ENCODE results near the gene MICAL2. TPM values are rescaled to one million over a fixed set of nuclear protein-coding genes. Genes with fewer than 3 reads are reported as not detected.

The MICAL2 gene
- total and polyA plus RNA-seq, 2 of the 8 experiments (the other 6 are each of a cell fraction or from before 2014, with no cell fraction given), result 1.3 to 4.1 TPM

DNA sequence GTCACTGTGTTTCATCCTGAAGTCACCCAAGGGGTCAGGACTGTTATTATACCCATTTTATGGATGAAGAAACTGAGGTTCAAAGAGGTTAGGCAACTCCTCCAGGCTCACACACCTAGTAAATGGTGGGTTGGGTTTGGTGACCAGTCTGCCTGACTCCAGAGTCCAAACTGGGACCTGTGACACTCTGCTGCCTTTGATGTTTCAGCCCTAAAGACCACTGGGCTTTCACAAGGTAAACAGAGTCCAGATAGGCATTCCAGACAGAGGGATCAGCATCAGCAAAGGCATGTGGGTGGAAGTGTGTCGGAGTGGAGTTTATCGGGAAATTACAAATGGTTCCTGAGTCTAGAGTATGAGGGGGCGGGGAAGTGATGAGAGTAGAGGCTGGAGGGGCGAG lies 38.5 kb downstream of the MICAL2 start:
- Histone ChIP-seq H3K18ac (ENCODE audit: extremely low read depth, low read length) (no peak overlapping the region), H2AFZ (ENCODE audit: low read length) (no peak overlapping the region), H3K27me3 (replicated peaks in 1 of 4; ENCODE audit: control insufficient read depth in 3 of 4, extremely low read depth in 1 of 4, insufficient read depth in 3 of 4, low read length in 3 of 4) (no peaks in the 10 kb centered on the region; a peak in 1 of 7 replicates), H4K91ac (replicated peaks; ENCODE audit: insufficient read length, low read length) (no peak overlapping the region), H3K4me1 (replicated peaks in 1 of 4; ENCODE audit: control insufficient read depth in 3 of 4, insufficient read depth in 4 of 4, low read length in 3 of 4) (no peaks in the 10 kb centered on the region), H3K14ac (ENCODE audit: insufficient read length) (no peak overlapping the region), H2BK15ac (ENCODE audit: low read length) (no peak overlapping the region), H4K8ac (ENCODE audit: extremely low read depth, insufficient read depth, low read length) (no peak overlapping the region), H3K23ac (ENCODE audit: insufficient read length) (no peak overlapping the region), H3K36me3 (ENCODE audit: control insufficient read depth in 2 of 4, insufficient read depth in 4 of 4, low read length in 3 of 4) (no peaks in the 10 kb centered on the region), H3K56ac (replicated peaks; ENCODE audit: insufficient read length, low read depth, low read length) (no peak overlapping the region), H2BK20ac (ENCODE audit: low read length) (no peak overlapping the region), H4K5ac (ENCODE audit: insufficient read length, low read depth, low read length) (no peak overlapping the region), H3K4me3 (ENCODE audit: extremely low read depth in 1 of 4, insufficient read depth in 2 of 4, low read depth in 3 of 4, low read length in 4 of 4) (no peak overlapping the region), H3K27ac (ENCODE audit: low read depth, low read length) (no peak overlapping the region), H2BK5ac (ENCODE audit: low read depth, low read length) (no peak overlapping the region), H3K9me3 (ENCODE audit: insufficient read depth in 2 of 2, low read depth in 1 of 2, low read length in 1 of 2) (no peaks in the 10 kb centered on the region), H3K4me2 (ENCODE audit: insufficient read depth in 1 of 2, low read depth in 2 of 2, low read length in 2 of 2) (no peak overlapping the region), H3K4ac (replicated peaks; ENCODE audit: insufficient read length, low read depth, low read length) (no peak overlapping the region), H2BK120ac (replicated peaks; ENCODE audit: low read depth, low read length) (no peak overlapping the region), H3K9ac (replicated peaks in 1 of 4; ENCODE audit: extremely low read depth in 1 of 4, low read depth in 3 of 4, low read length in 3 of 4) (no peak overlapping the region), H4K20me1 (replicated peaks in 1 of 2; ENCODE audit: control insufficient read depth in 1 of 2, insufficient read depth in 2 of 2, low read length in 2 of 2) (no peaks in the 10 kb centered on the region), H3K79me1 (ENCODE audit: low read depth, low read length) (no peaks in the 10 kb centered on the region), H3K23me2 (ENCODE audit: low read depth, low read length) (no peaks in the 10 kb centered on the region), H3K79me2 (ENCODE audit: control insufficient read depth in 1 of 2, insufficient read depth in 2 of 2, low read length in 2 of 2) (no peaks in the 10 kb centered on the region), H2AK5ac (ENCODE audit: low read depth, low read length) (no peak overlapping the region), H2BK12ac (ENCODE audit: low read depth, low read length) (no peak overlapping the region)
- ChIA-PET POLR2A (ENCODE audit: partially characterized antibody) (no interaction called here), CTCF (ENCODE audit: partially characterized antibody) (interaction anchor here (0.6 to 1.4 kb wide), 6 partner anchors 11 to 749 kb away, joined by 3 to 5 read pairs (median 3); no protein-coding TSS in a partner anchor)
- no peak for TF ChIP-seq HDAC6 (IDR thresholded peaks at IDR 0.05; ENCODE audit: low read depth, low read length)
- no peak for TF ChIP-seq POU5F1 (IDR thresholded peaks at IDR 0.05; ENCODE audit: low read depth, low read length)
- TF ChIP-seq, protein P1, sequence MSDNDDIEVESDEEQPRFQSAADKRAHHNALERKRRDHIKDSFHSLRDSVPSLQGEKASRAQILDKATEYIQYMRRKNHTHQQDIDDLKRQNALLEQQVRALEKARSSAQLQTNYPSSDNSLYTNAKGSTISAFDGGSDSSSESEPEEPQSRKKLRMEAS (IDR thresholded peaks at IDR 0.05), result no peak
- TF ChIP-seq RNF2 (IDR thresholded peaks at IDR 0.05; ENCODE audit: borderline replicate concordance, low read depth, low read length, missing control alignments, poor library complexity, severe bottlenecking), result no peak
- no peak for TF ChIP-seq GTF2F1 (IDR thresholded peaks at IDR 0.05; ENCODE audit: borderline replicate concordance, low read depth, low read length)
- no peak for TF ChIP-seq CBX5 (IDR thresholded peaks at IDR 0.05; ENCODE audit: low read depth, low read length)
- no peak for TF ChIP-seq SP4 (IDR thresholded peaks at IDR 0.05; ENCODE audit: low read length)
- TF ChIP-seq KDM5A (IDR thresholded peaks at IDR 0.05; ENCODE audit: low read length), result no peak
- TF ChIP-seq YY1 (IDR thresholded peaks at IDR 0.05; ENCODE audit: low read depth, low read length), result no peak
- no peak for TF ChIP-seq SRF (IDR thresholded peaks at IDR 0.05; ENCODE audit: low read depth, low read length)
- TF ChIP-seq EP300 (IDR thresholded peaks at IDR 0.05; ENCODE audit: borderline replicate concordance in 1 of 2, low read depth in 2 of 2, low read length in 2 of 2), result no peak
- TF ChIP-seq TAF7 (optimal IDR thresholded peaks at IDR 0.05; ENCODE audit: borderline replicate concordance, low read depth, low read length), result no peak
- TF ChIP-seq RBBP5 (IDR thresholded peaks at IDR 0.05; ENCODE audit: borderline replicate concordance, low read depth, low read length), result no peak
- TF ChIP-seq BACH1 (IDR thresholded peaks at IDR 0.05; ENCODE audit: low read length), result no peak
- no peak for TF ChIP-seq PHF8 (conservative IDR thresholded peaks at IDR 0.05; ENCODE audit: low read depth, low read length)
- 92% methylated on average over 4 of the region's 4 CpGs; no CpG with 5 or more reads in 1 of the 2 experiments for WGBS, 2 experiments (ENCODE audit: extremely low coverage in 1 of 2, insufficient coverage in 1 of 2, insufficient read length in 1 of 2, insufficient replicate concordance in 2 of 2, low coverage in 1 of 2, low lambda C conversion rate in 2 of 2, missing lambda C conversion rate in 1 of 2)
- DNase-seq (ENCODE audit: low read depth in 1 of 2, low spot score in 2 of 2), result no peak
- no peak for FAIRE-seq

Measured in H1 (cell line).